ENCODE data around the gene SMOC1.

The SMOC1 gene

GRCh38 chr14:69943084-69943780 is 64.0 kb downstream of the SMOC1 start:
- no peak for DNase-seq (ENCODE audit: low read depth in 2 of 2)

DNA sequence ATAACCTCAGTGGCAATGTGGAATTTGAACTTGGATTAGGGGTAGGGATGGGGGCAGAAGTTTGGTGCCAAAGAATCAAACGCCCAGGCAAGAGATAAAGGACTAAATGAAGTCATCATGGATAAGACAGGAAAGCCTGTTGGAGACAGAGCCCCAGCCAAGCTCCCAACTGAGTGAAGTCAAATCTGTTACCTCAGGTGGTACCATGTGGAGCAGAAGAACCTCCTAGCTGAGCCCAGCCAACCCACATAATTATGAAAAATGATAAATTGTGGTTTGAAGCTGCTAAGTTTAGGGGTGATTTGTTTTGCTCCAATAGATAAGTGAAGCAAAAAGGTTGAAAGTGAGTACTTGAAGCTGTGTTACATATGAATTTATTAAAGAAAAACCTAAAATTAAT is 66.1 kb downstream of the SMOC1 start:
- no peak for DNase-seq (ENCODE audit: low read depth in 2 of 2)

GRCh38 chr14:69945912-69946311 is 66.7 kb downstream of the SMOC1 start:
- DNase-seq (ENCODE audit: low read depth in 2 of 2), result no peak

GRCh38 chr14:69948351-69948750 is 69.1 kb downstream of the SMOC1 start:
- no peak for DNase-seq (ENCODE audit: low read depth in 2 of 2)

DNA sequence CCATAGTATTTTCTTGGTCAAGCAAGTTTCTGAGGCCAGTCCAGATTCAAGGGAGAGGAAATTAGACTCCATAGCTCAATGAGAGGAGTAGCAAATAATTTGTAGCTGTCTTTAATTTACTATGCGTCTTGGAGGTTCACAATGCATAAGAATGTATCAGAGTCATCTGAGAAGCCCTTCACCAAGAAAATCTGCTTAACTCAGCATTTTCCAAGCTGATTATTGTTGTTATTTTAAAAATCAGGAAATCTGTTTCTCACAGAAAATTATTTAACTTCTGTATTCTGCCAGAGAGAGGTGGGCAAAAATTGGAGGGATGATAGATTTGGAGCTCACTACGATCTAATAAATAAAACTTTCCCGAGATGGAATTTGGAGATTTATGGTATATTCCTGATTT is 72.0 kb downstream of the SMOC1 start:
- DNase-seq (ENCODE audit: low read depth in 2 of 2), result no peak

- DNase-seq (ENCODE audit: low read depth in 2 of 2), result no peak
Measured at GRCh38 chr14:69951935-69952334, 72.7 kb downstream of the SMOC1 start.

GRCh38 chr14:69953266-69953915 is 74.2 kb downstream of the SMOC1 start:
- DNase-seq (ENCODE audit: low read depth in 2 of 2), result no peak

DNA sequence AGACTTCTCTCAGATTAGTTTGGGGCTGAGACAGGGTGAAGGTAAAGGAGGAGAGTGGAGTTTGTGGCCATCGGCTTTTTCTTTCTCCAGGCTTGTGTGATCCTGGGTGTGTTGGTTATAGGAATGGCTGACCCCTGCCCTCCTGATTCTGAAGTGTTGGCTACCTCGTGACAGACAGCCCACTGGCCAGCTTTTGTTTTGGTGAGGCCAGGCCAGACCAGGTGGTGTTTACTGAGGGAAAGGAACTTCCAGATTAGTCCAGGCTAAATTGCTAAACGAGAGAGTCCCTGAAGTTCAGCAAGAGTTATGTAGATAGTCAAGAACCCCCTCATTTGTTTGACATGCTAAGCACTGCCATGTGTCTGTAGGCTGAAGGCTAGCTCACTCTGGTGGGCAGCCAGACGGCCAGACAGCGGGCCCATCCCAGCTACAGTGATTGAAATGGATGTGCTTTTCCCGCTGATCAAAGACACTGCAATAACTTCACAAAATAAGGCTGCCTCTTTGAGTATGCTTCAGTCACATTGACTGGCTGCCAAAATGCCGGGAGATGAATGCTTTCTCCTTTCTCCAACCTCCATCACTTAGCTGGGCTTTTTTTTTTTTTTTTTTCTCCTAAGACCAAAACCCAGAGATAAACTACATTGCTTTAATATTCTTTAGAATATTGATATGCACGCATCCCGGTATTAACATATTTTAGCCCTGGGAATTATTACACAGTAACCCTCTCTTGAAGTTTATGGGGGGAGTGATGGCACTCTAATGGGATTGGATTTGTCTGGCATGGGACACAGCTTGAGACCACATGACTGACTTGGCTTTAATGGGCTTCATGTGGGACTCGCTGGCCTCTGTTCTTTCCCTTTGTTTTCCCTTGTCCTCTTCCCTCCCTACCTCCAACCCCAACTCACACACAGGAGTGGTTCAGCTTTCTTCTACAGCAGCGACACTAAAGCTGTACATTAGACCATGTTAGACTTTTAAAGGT is 76.9 kb downstream of the SMOC1 start:
- DNase-seq (ENCODE audit: low read depth in 2 of 2), result no peak

DNA sequence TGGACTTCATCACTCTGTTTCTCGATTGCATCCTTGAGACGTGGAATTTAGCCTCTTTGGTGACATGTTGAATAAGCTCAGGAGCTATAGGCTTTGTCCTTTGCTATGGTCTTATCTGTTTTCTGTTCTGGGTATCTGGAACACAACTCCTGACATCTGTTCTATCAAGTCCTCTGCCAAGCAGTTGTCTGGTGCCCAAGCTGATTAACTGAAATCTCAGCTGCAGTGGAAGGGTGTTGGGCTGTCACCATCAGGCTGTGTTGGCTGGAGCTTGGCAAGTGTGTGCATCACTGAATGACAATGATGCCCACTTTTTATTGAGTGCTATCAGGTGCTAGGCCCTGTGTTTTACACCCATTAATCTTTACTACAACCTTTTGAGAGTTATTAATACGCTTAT is 77.8 kb downstream of the SMOC1 start:
- no peak for DNase-seq (ENCODE audit: low read depth in 2 of 2)

- no peak for DNase-seq (ENCODE audit: low read depth in 2 of 2)
Measured at GRCh38 chr14:69957986-69958385, 78.8 kb downstream of the SMOC1 start.

GRCh38 chr14:69959136-69959535 is 79.9 kb downstream of the SMOC1 start:
- DNase-seq (ENCODE audit: low read depth in 2 of 2), result no peak

- DNase-seq (ENCODE audit: low read depth in 2 of 2), result no peak
Measured at GRCh38 chr14:69960296-69960695, 81.1 kb downstream of the SMOC1 start.

DNA sequence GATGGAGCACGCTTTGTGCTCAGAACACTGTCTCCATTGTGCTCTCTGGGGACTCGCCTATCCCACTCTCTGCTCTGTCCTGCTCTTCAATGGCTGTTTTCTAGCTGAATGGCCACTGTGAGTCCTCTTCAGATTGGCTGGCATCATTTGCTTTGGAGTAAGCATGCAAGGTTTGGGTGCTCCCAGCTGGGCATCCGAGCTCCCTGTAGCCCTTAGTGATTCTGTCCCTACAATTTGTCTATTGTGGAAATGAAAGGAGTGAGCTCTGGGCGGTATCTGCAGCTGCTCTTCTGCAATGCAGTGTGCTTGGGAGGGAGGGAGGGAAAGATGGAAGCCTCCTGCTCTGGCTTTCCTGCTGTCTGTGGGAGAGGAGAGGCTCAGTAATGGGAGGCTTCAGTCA is 84.8 kb downstream of the SMOC1 start:
- no peak for DNase-seq (ENCODE audit: low read depth in 2 of 2)

DNA sequence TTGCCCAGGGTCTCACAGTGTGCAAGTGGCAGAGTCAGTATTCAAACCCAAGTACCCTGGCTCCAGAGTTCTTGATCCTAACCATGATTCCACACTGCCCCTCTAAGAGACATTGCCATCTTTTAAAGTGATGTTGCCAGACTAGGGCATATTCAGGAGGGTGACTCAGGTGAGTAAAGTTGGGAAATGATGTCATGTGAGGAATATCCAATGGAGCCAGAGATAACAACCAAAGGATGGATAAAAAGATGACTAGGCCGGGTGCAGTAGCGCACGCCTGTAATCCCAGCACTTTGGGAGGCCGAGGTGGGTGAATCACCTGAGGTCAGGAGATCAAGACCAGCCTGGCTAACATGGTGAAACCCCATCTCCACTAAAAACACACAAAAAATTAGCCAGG is 85.6 kb downstream of the SMOC1 start:
- no peak for DNase-seq (ENCODE audit: low read depth in 2 of 2)

DNA sequence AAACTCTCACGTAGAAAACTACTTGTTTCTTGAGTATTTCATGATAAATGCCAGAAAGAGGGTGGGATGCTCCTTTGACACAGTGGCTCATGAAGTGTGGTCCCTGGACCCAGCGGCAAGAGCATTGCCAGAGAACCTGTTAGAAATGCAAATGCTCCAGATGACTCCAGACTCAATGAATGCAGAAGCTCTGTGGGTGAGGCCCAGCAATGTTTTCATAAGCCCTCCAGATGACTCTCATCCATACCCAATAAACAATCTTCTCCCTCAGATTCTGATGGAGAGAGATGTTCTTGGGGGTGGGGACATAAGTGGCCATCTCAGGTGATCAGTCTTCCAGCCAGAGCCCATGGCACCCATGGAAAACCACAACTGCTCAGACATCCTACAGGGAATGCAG is 88.9 kb downstream of the SMOC1 start:
- DNase-seq (ENCODE audit: low read depth in 2 of 2), result no peak

DNA sequence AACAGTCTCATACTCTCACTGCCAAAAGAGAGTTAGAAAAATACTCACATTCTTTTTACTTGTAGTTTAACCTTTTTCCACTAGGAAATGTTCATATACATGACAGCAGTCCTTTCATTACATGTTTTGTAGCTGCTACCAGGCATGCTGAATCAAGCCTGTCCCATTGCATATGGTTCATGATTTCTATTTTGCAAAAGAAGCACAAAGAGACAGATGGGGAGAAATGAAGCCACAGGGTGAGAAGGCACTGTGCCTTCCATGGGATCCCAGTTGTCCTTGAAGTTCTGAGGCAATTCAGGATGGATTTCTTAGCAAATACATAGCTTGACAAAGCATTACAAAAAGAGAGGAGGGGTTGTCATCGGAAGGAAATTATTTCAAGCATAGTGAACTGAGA is 89.5 kb downstream of the SMOC1 start:
- DNase-seq (ENCODE audit: low read depth in 2 of 2), result no peak

- no peak for DNase-seq (ENCODE audit: low read depth in 2 of 2)
Measured at GRCh38 chr14:69972755-69973154, 93.5 kb downstream of the SMOC1 start.

- no peak for DNase-seq (ENCODE audit: low read depth in 2 of 2)
Measured at GRCh38 chr14:69973846-69974245, 94.6 kb downstream of the SMOC1 start.

DNA sequence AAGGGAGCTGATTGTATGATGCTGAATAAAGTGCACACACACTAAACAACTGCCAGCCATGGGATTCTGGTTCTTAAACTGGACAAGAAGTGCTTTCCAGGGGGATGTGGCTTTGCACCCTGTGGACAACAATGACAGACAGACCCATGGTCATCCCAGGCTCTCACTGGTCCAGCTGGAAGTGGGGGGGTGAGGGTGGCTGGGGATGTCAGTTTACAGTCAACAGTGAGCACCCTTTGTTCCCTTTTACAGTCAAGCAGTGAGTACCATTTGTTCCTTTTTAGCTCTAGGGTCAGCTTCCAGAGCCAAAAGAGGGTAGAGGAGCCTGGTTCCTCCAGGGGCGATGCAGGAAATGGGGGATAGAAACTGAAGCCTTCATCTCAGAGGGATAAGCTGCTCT is 100.7 kb downstream of the SMOC1 start:
- DNase-seq (ENCODE audit: low read depth in 2 of 2), result no peak

- no peak for DNase-seq (ENCODE audit: low read depth in 2 of 2)
Measured at GRCh38 chr14:69980457-69981425, 101.5 kb downstream of the SMOC1 start.

- no peak for DNase-seq (ENCODE audit: low read depth in 2 of 2)
Measured at GRCh38 chr14:69982220-69982839, 103.1 kb downstream of the SMOC1 start.

Data from stimulated activated CD8-positive, alpha-beta memory T cell treated with anti-CD3 and anti-CD28 coated beads, Interleukin-7, amount 100 ng/mL, for 1 hour (primary cell).